ENCODE data around the gene CYP1B1. TPM values are rescaled to one million over a fixed set of nuclear protein-coding genes. Genes with fewer than 3 reads are reported as not detected.

The CYP1B1 gene
- total and polyA plus RNA-seq, 2 of the 13 experiments (the other 11 are each of a cell fraction or from before 2014, with no cell fraction given): not detected

DNA sequence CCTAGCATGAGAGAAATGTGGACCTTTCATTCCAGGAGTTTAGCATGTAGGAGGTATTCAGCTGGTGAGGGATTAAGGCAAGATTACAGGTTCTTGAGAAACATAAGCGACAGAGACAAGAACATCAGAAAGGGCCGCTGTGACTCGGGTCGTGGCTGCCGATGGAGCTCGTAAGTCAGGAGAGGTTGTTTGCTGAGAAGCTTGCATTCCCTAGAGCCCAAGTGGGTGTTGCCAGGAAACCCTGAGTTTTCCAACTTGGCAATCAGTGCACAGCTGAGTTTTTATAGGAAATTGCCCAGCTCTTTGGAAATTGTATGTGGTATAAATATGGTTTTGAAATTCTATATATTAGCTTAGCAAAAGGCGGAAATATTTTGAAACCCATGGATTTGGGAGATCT lies 46.4 kb upstream of the CYP1B1 start:
- H3K4me1 ChIP-seq (ENCODE audit: insufficient read depth, low read length): no peaks in the 10 kb centered on the region
- DNase-seq (ENCODE audit: low spot score) (no peak), ATAC-seq (no peak), FAIRE-seq (no peak)
- no peaks in the 10 kb centered on the region for H4K20me1 ChIP-seq (ENCODE audit: insufficient read depth, low read length)
- peaks cover 0 to 15% of the 10 kb centered on the region in 2 experiments; a peak in 3 of 5 replicates for H3K27me3 ChIP-seq (ENCODE audit: control insufficient read depth in 1 of 2, insufficient read depth in 2 of 2, low read length in 2 of 2)
- no peak overlapping the region for H2AFZ ChIP-seq (ENCODE audit: low read length)
- no peaks in the 10 kb centered on the region for H3K36me3 ChIP-seq (replicated peaks in 1 of 2; ENCODE audit: control insufficient read depth in 1 of 2, insufficient read depth in 2 of 2, low read length in 2 of 2)
- intact Hi-C loops (cut with micrococcal nuclease; ENCODE audit: unreplicated experiment) (no loop called here), in situ Hi-C loops (cut with HindIII; ENCODE audit: extremely low pct_ligation_motif_present, low pct_unique_long_range_greater_than_20kb) (no loop called here)
- TF ChIP-seq RAD51 (IDR thresholded peaks at IDR 0.05; ENCODE audit: borderline replicate concordance): no peak
- TF ChIP-seq RBAK (CRISPR knock-in tag; IDR thresholded peaks at IDR 0.05): no peak
- no peak for TF ChIP-seq RORA (CRISPR knock-in tag; IDR thresholded peaks at IDR 0.05)
- no peak for TF ChIP-seq SALL2 (CRISPR knock-in tag; IDR thresholded peaks at IDR 0.05)
- no peak for TF ChIP-seq ATRX (CRISPR knock-in tag; IDR thresholded peaks at IDR 0.05; ENCODE audit: borderline replicate concordance)
- TF ChIP-seq YY1 (IDR thresholded peaks at IDR 0.05; ENCODE audit: insufficient read depth, insufficient replicate concordance, low read depth, low read length): no peak
- no peak for TF ChIP-seq SNAPC2 (CRISPR knock-in tag; IDR thresholded peaks at IDR 0.05)
- TF ChIP-seq ZNF44 (CRISPR knock-in tag; IDR thresholded peaks at IDR 0.05): no peak
- TF ChIP-seq ZNF138 (CRISPR knock-in tag; IDR thresholded peaks at IDR 0.05; ENCODE audit: low read depth): no peak
- TF ChIP-seq HNRNPL (IDR thresholded peaks at IDR 0.05; ENCODE audit: low read depth, low read length): no peak
- TF ChIP-seq EHMT2 (IDR thresholded peaks at IDR 0.05; ENCODE audit: borderline replicate concordance, low read depth, low read length): no peak
- TF ChIP-seq, protein P1, sequence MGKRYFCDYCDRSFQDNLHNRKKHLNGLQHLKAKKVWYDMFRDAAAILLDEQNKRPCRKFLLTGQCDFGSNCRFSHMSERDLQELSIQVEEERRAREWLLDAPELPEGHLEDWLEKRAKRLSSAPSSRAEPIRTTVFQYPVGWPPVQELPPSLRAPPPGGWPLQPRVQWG (CRISPR knock-in tag; IDR thresholded peaks at IDR 0.05; ENCODE audit: borderline replicate concordance, low read depth): no peak
- TF ChIP-seq KMT2A (CRISPR knock-in tag; IDR thresholded peaks at IDR 0.05): no peak
- TF ChIP-seq TBX3 (IDR thresholded peaks at IDR 0.05; ENCODE audit: borderline replicate concordance): no peak
- TF ChIP-seq, protein P2, sequence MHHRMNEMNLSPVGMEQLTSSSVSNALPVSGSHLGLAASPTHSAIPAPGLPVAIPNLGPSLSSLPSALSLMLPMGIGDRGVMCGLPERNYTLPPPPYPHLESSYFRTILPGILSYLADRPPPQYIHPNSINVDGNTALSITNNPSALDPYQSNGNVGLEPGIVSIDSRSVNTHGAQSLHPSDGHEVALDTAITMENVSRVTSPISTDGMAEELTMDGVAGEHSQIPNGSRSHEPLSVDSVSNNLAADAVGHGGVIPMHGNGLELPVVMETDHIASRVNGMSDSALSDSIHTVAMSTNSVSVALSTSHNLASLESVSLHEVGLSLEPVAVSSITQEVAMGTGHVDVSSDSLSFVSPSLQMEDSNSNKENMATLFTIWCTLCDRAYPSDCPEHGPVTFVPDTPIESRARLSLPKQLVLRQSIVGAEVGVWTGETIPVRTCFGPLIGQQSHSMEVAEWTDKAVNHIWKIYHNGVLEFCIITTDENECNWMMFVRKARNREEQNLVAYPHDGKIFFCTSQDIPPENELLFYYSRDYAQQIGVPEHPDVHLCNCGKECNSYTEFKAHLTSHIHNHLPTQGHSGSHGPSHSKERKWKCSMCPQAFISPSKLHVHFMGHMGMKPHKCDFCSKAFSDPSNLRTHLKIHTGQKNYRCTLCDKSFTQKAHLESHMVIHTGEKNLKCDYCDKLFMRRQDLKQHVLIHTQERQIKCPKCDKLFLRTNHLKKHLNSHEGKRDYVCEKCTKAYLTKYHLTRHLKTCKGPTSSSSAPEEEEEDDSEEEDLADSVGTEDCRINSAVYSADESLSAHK (CRISPR knock-in tag; IDR thresholded peaks at IDR 0.05; ENCODE audit: borderline replicate concordance): no peak
- no TSS peak for BruUV-seq (replicated peaks)
- ChIA-PET CTCF (ENCODE audit: low intra/inter-chr PET ratio, low total read pairs) (no interaction called here), POLR2A (no interaction called here)
- peaks cover 16% of the 10 kb centered on the region for H3K9me3 ChIP-seq (ENCODE audit: low read length)
- H3K4me2 ChIP-seq (ENCODE audit: low read depth, low read length): no peak overlapping the region
- no peaks in the 10 kb centered on the region for H3K79me2 ChIP-seq (ENCODE audit: insufficient read depth, low read length)
- no peak overlapping the region for H3K27ac ChIP-seq (ENCODE audit: extremely low read length, insufficient read depth, low read length)
- no peak overlapping the region for H3K9ac ChIP-seq (ENCODE audit: insufficient read depth, low read depth, low read length)
- 68% methylated on average over 7 of the region's 7 CpGs for WGBS (ENCODE audit: low lambda C conversion rate)
- H3K4me3 ChIP-seq (replicated peaks in 1 of 3; ENCODE audit: insufficient read depth in 1 of 3, low read depth in 2 of 3, low read length in 3 of 3): no peak overlapping the region
